Stimulated activated CD8-positive, alpha-beta memory T cell treated with anti-CD3 and anti-CD28 coated beads, Interleukin-7, amount 100 ng/mL, for 24 hours (primary cell): Measurements from ENCODE around the gene GTF2F2.
A peak's percentile ranks its signal among the peaks of the same experiment; 100 is the strongest.
"Not testable (repeated sequence)": the region's sequence is repeated elsewhere in the genome, so short reads cannot be mapped to it uniquely, and the experiment has no call there.

Experiments used
- DNase-seq: peaks from one replicate; pipeline ENCODE4 v3.0.0-alpha.2; 2020; ENCODE audit warnings: low read depth

Gene GTF2F2

DNA sequence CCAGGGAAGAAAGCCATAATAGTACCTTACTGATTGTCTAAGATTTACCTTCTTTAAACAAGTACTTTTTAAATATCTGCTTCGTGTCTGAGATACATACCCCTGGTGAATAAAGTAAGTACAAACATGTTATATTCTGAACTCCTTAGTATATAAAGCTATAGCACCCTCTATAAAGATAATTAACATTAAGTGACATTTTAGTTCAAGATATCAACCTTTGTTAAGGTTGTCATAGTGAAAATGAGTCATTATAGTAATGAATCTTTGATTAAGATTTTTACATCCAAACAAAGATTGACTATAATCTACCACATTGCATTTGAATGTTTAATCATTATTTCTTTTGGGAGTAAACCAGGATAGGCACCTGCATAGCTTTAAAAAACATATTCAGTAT is 135.9 kb downstream of the GTF2F2 start:
- DNase-seq: no peak

DNA sequence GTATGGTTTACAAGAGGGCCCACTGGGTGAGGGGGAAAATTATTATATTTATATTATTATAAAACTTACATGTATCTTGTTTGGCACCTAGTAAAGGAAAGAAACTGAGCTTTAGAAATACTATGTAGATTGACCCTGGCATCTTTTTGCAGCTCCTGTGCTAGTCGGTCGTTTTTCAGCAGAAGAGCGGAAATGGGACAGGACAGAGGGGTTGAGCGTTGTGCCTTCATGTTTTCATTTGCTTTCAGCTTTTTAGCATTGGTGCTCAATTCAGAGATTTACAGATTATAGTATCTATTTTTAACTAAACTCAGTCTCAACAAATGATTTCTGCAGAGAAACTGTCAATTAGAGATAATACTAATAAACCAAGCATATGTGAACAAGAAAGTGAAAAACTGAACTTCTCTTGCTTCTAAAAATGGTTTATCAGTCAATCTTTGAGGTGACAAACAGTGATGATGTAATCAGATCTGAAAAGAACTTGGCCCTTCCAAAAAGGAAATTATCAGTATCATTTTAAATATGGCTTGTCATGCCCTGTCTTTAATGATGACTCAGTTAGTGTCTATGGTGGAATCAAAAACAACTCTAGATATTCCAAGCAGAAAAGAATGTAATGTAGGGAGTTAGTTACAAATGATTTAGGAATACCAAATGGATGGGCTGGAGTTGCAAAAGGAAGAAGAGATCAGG is 137.5 kb downstream of the GTF2F2 start:
- no peak for DNase-seq

- DNase-seq: no peak
Observed at GRCh38 chr13:45258334-45258675, 138.0 kb downstream of the GTF2F2 start.

- DNase-seq: no peak
Observed at GRCh38 chr13:45267215-45267614, 146.9 kb downstream of the GTF2F2 start.

DNA sequence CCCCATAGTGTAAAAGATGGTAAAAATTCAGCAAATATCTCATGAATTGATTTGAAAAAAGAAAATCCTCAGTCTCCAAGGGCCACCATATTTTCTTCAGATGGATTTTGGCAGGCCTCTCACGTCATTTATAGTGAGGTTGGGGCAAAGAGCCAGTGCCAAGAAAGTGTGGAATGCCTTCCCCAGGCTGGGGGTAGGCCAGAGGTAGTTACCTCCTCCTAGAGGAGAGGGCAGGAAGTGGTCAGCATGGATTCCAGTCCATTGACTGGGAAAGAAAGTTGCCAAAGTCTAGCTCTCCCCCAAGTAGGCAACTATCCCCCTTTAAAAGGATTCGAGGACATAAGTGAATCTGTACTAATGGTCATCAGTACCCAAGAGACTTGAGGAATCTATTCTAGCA is 148.9 kb downstream of the GTF2F2 start:
- DNase-seq: no peak

DNA sequence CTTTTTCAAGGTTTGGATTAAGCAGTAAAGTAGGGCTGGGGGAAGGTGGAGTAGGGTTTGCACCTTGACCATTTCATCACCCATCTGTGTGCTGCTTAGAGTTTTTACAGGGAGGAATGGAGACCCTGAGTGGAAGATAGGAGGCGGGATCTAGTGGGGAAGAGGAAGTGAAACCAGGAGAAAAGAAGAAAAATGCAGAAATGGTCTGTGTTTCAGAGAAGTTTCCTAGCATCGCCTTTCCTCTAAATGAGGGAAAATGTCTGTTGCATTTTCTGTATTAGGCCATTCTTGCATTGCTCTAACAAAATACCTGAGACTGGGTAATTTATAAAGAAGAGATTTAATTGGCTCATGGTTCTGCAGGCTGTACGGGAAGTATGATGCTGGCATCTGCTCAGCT is 156.6 kb downstream of the GTF2F2 start:
- no peak for DNase-seq

DNA sequence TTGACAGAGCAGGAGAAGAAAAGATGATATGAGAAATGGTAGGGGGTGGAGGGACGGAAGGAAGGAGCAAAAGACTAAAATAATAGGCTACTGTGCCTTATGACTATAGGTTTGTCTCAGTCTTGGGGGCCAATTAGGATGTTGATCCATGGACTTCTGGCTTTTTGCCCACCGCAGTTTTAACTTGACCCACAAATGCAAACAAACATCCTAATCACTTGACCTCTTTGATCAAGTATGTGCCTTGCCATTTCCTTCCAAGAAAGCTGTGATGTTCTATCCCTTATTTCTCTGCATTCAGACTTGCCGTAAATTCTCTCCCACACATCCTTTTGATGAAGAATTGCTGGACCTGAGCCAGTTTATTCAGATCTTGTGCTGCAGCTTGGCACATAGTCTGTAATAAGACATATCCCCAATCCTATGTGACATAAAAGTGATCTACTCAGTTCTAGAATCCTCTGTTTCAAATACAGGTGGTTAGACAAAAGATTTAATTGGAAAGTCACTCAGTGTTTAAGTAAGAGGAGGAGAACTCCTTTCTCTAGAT is 157.9 kb downstream of the GTF2F2 start:
- no peak for DNase-seq

GRCh38 chr13:45280011-45280410 is 159.7 kb downstream of the GTF2F2 start:
- DNase-seq: no peak

DNA sequence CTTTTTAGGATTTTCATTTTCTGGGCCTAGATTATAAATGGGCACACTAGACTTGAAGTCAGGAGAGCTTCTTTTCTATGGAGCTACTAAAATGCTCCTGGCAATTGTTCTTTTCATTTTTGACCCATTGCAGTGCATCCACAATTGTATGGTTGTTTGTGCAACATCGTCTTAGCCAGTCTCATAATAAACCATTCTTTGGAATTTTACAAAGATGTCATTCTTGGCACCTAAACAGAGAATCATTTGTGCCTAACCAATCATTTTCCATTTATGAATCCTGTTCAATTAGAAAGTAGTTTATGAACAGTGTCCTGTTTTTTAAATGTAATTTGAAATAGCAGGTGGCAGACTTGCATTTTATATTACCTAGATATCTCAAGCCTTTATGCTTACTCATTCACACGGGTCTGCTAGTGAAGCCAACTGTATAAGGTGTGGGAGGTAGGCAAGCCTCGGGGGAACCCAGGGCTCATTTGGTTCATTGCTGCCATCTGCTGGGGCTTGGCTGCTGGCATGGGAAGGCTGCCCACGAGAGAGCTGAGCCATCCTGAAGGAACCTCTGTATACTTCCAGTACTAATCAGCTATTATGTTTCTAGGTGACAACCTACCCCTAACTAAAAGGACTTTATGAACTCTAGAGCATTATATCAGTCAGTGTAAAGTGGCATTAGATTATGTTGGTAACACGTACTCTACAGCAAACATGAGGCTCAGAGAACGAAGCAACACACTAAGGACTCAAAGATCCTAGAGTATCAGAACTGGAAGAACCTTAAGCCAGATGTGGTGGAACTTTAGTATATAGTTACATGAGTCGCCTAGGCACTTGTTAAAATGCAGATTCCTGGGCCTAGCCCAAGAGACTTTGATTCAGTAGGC is 160.7 kb downstream of the GTF2F2 start:
- peak; percentile 30 for DNase-seq

- no peak for DNase-seq
Observed at GRCh38 chr13:45282994-45283393, 162.7 kb downstream of the GTF2F2 start.

- DNase-seq: no peak
Observed at GRCh38 chr13:45289936-45290563, 169.7 kb downstream of the GTF2F2 start.

DNA sequence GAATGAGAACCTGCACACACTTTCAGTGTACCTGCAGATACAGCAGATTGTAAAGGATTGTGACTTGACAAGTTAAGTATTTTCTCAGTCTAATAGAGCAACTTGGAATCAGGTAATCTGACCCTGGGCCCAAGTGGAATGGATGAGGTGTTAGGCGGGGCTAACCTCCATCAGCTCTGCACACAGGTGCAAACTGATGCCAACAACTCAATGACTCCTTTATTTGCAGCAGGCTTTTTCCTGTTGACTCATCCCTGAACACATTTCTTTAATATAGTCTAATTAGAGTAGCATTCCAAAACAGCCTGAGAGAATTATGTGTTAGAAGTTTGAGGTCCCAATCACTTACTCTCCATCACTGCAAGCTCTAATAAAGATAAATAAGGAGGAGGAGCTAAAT is 171.9 kb downstream of the GTF2F2 start:
- no peak for DNase-seq

GRCh38 chr13:45295536-45295935 is 175.2 kb downstream of the GTF2F2 start:
- DNase-seq: no peak

GRCh38 chr13:45296259-45296658 is 175.9 kb downstream of the GTF2F2 start:
- no peak for DNase-seq

DNA sequence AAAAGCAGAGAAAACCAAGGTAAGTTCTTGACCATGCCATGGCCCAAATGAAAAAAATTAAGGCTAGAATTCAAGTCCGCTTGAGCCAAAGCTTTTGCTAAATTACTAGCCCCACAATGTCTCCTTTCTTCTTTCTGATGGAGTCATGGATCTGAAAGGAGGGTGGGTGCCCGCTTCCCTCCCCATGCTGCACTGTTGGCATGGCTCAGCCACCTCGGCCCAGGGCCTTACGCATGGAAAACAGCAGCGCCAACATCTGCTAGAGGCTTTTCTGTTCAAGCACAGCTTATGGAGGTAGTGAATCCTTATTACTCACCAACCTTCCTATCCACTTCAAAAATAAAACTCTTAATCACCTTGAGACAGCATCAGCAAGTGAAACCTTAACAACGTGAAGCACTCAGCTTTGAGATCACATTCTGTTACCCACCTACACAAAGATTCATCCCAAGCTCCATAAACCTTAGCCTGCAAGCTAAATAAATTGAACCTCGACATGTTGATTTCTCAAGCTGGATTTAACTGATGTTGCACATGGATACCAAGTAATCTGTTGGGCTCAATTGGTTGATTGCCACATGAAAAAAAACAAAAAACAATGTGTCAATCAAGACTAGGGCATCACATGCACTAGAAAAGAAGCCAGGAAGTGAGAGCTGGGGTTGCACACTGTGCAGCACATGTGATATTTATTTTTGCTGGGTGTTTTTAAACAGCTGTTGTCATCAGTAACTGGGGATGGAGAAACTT is 177.3 kb downstream of the GTF2F2 start:
- DNase-seq: no peak

DNA sequence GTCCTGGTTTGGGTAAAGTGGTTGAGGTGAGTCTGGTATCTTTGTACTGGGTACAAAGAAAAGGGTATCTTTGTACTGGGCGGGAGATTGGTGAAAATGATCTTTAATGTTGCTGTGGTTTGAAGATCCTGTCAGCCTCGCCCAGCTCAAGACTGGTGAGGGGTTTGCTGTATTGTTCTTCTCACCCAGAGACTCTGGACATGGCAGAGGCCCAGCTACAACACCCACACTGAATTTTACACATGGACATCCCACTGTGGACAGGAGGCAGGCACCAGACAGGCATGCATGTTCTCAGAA is 177.8 kb downstream of the GTF2F2 start:
- no peak for DNase-seq

DNA sequence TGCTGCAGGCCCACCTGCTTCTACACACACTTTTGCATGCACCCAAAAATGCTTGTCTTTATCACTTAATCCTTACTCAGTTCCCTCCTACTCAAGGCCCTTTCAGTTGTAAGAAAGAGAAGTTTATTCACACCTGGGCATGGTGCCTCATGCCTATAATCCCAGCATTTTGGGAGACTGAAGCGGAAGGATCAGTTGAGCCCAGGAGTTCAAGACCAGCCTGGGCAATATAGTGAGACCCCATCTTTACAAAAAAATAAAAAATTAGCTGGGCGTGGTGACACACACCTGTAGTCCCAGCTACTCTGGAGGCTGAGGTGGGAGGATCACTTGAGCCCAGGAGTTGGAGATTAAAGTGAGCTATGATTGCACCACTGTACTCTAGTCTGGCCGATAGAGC is 178.2 kb downstream of the GTF2F2 start:
- not testable (repeated sequence) for DNase-seq

GRCh38 chr13:45299194-45299593 is 178.9 kb downstream of the GTF2F2 start:
- DNase-seq: no peak

DNA sequence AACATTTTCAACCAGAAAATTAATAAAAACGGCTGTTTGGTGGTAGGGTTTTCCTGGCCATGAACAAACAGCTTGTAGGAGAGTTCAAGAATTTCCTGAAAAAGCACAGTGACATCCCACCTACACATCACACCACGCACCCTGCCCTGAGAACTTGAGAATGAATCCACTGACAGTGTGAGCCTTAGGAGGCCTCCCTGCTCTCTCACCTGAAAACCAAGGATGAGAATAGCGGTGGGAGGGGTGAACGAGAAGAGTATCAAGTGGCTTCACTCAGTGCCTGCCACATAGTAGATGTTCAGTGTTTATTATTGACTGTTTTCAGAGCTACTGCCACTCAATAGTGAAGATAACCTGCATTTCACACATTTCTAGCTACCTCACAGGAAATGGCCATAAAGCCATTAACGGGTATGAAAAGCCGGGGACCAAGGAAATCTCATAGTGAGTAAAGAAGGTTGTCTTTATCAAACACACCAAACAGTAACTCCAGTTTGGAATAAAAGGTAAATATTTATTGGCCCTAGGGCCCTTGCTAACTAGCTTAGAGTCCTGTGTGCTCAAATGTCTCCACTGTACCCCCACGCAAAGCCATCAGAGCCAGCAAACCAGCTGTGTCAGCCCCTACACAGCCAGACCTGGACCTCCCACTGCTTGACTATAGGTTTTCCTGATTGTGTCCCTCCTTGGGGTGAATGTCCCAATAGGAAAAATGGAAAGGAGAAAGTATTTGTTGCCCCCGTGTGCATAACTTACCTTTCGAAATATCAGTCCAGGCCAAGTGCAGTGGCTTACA is 180.1 kb downstream of the GTF2F2 start:
- no peak for DNase-seq

GRCh38 chr13:45301263-45301662 is 181.0 kb downstream of the GTF2F2 start:
- DNase-seq: no peak

- DNase-seq: no peak
Observed at GRCh38 chr13:45302507-45302906, 182.2 kb downstream of the GTF2F2 start.
